Amniotic stem cell (primary cell): ENCODE data around the gene OTULINL.

Experiments used
- DNase-seq: peaks from one replicate; lab custom pipeline; 2025; lab: John Stamatoyannopoulos, UW

The OTULINL gene

GRCh38 chr5:14600846-14601245 lies 19.3 kb downstream of the OTULINL start:
- DNase-seq: no peak

- no peak for DNase-seq
Measured at GRCh38 chr5:14603141-14603540, 21.5 kb downstream of the OTULINL start.

- DNase-seq: no peak
Measured at GRCh38 chr5:14607104-14607503, 25.5 kb downstream of the OTULINL start.

GRCh38 chr5:14608169-14608568 lies 26.6 kb downstream of the OTULINL start:
- no peak for DNase-seq

- DNase-seq: no peak
Measured at GRCh38 chr5:14611737-14612136, 30.1 kb downstream of the OTULINL start.

GRCh38 chr5:14614490-14614889 lies 32.9 kb downstream of the OTULINL start:
- no peak for DNase-seq

GRCh38 chr5:14615365-14615764 lies 33.8 kb downstream of the OTULINL start:
- no peak for DNase-seq

- DNase-seq: no peak
Measured at GRCh38 chr5:14617441-14617840, 35.8 kb downstream of the OTULINL start.

- no peak for DNase-seq
Measured at GRCh38 chr5:14627270-14627669, 45.7 kb downstream of the OTULINL start.

GRCh38 chr5:14628346-14628745 lies 46.8 kb downstream of the OTULINL start:
- DNase-seq: peak; percentile 3

GRCh38 chr5:14630671-14631070 lies 49.1 kb downstream of the OTULINL start:
- no peak for DNase-seq

GRCh38 chr5:14635656-14636055 lies 54.1 kb downstream of the OTULINL start:
- DNase-seq: no peak

- no peak for DNase-seq
Measured at GRCh38 chr5:14640765-14641164, 59.2 kb downstream of the OTULINL start.

- no peak for DNase-seq
Measured at GRCh38 chr5:14644623-14645237, 63.1 kb downstream of the OTULINL start.

- DNase-seq: no peak
Measured at GRCh38 chr5:14650052-14650451, 68.5 kb downstream of the OTULINL start.

- no peak for DNase-seq
Measured at GRCh38 chr5:14655146-14655741, 73.7 kb downstream of the OTULINL start.

GRCh38 chr5:14656898-14657297 lies 75.3 kb downstream of the OTULINL start:
- no peak for DNase-seq

- peak; percentile 63 for DNase-seq
Measured at GRCh38 chr5:14659821-14660607, 78.4 kb downstream of the OTULINL start.

- no peak for DNase-seq
Measured at GRCh38 chr5:14660833-14661232, 79.2 kb downstream of the OTULINL start.
